ENCODE results near the gene OTOF. TPM values are rescaled to one million over a fixed set of nuclear protein-coding genes. Genes with fewer than 3 reads are reported as not detected.

The OTOF gene
- total RNA-seq, 1 donor from 2014 or later, result not detected

DNA sequence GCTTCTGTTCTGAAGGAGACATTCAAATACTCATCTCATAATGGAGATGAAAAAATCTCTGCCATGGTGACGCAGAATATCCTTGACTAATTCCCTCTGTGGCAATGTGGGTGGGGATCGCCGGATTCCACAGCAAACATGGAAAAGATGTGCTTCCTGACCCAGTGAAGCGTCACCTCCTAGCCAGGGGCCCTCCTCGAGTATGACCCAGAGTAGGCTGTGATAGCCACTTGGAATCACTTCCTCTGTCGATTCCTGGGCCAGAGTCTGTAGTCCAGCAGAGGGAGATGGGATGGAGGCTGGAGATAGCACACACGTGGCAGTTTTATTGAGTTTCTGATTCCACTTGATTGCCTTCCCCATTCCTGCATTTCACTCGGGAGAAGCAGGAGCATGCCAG, 39.4 kb downstream of the OTOF start:
- TF ChIP-seq, protein P1, sequence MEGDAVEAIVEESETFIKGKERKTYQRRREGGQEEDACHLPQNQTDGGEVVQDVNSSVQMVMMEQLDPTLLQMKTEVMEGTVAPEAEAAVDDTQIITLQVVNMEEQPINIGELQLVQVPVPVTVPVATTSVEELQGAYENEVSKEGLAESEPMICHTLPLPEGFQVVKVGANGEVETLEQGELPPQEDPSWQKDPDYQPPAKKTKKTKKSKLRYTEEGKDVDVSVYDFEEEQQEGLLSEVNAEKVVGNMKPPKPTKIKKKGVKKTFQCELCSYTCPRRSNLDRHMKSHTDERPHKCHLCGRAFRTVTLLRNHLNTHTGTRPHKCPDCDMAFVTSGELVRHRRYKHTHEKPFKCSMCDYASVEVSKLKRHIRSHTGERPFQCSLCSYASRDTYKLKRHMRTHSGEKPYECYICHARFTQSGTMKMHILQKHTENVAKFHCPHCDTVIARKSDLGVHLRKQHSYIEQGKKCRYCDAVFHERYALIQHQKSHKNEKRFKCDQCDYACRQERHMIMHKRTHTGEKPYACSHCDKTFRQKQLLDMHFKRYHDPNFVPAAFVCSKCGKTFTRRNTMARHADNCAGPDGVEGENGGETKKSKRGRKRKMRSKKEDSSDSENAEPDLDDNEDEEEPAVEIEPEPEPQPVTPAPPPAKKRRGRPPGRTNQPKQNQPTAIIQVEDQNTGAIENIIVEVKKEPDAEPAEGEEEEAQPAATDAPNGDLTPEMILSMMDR (IDR thresholded peaks at IDR 0.05), result no peak
- no peaks in the 10 kb centered on the region for H3K27me3 ChIP-seq
- no peaks in the 10 kb centered on the region for H3K4me1 ChIP-seq
- no peaks in the 10 kb centered on the region for H3K36me3 ChIP-seq
- no peak overlapping the region for H3K27ac ChIP-seq
- DNase-seq (ENCODE audit: low spot score in 2 of 2), result no peak
- H3K4me3 ChIP-seq, result no peak overlapping the region
- intact Hi-C loops (cut with DNase I), result no loop called here
- no peaks in the 10 kb centered on the region for H3K9me3 ChIP-seq

DNA sequence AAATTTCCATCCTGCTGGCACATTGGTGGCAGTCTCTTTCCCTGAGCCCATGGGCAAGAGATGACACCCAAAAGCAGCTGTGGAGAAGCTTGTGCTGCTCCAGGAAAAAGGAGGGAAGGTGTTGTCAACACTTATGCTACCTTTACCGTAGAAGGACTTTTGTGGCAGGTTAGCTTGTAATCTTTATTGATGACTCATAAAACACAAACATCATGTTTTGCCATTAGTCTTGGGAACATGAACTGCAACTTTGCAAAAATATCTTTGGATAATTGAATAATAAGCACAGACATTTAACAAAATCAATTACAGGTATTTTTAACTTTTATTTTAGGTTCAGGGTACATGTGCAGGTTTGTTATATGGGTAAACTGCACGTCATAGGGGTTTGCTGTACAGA, 42.8 kb downstream of the OTOF start:
- H3K9me3 ChIP-seq, result no peaks in the 10 kb centered on the region
- no peak overlapping the region for H3K4me3 ChIP-seq
- H3K36me3 ChIP-seq, result no peaks in the 10 kb centered on the region
- TF ChIP-seq, protein P1 (IDR thresholded peaks at IDR 0.05), result no peak
- H3K4me1 ChIP-seq, result no peaks in the 10 kb centered on the region
- no peak overlapping the region for H3K27ac ChIP-seq
- DNase-seq (ENCODE audit: low spot score in 2 of 2), result no peak
- intact Hi-C loops (cut with DNase I), result no loop called here
- no peaks in the 10 kb centered on the region for H3K27me3 ChIP-seq

DNA sequence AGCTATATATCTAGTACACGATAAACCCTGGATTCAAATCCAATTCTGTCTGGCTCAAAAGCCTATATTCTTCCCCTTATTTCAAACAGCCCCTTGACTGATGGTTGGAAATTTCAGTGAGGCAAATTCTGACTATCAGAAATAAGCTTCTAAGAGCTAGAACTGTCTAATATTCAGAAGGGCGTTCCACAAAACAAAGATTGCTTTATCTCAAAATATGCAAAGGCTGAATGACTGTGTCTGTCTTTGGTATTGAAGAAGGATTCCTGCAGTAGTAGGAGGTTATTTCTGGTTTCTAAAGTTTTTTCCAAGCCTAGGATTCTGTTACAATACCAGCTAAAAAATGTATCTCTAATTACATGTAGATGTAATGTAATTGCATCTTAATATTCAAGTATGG, 45.1 kb downstream of the OTOF start:
- H3K27me3 ChIP-seq, result no peaks in the 10 kb centered on the region
- no peak overlapping the region for H3K4me3 ChIP-seq
- H3K4me1 ChIP-seq, result no peaks in the 10 kb centered on the region
- TF ChIP-seq, protein P1 (IDR thresholded peaks at IDR 0.05), result no peak
- DNase-seq (ENCODE audit: low spot score in 2 of 2), result no peak
- H3K27ac ChIP-seq, result no peak overlapping the region
- no peaks in the 10 kb centered on the region for H3K9me3 ChIP-seq
- intact Hi-C loops (cut with DNase I), result no loop called here
- no peaks in the 10 kb centered on the region for H3K36me3 ChIP-seq

DNA sequence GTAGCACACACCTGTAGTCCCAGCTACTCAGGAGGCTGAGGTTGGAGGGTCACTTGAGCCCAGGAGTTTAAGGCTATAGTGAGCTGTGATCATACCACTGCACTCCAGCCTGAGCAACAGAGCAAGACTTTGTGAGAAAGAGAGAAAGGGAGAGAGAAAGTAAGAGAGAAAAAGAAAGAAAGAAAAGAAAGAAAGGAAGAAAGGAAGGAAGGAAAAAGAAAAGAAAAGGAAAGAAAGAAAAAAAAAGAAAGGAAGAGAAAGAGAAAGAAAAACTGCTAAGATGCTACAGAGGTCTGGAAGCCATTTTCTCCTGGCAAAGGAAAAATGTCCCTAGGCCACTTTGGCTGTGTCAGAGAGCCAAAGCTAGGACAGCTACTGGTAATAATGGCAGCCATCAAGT, 45.6 kb downstream of the OTOF start:
- TF ChIP-seq, protein P1 (IDR thresholded peaks at IDR 0.05), result no peak
- no peak overlapping the region for H3K27ac ChIP-seq

DNA sequence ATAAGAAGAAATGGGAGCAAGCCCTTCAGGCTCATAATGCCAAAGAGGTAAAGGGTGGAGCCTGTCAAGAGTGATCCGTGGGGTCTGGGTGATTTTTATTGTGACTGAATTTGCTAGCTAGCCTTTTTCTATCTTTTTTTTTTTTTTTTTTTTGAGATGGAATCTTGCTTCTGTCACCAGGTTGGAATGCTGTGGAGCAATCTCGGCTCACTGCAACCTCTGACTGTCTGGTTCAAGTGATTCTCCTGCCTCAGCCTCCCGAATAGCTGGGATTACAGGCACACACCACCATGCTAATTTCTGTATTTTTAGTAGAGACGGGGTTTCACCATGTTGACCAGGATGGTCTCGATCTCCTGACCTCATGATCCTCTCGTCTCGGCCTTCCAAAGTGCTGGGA, 47.1 kb downstream of the OTOF start:
- Histone ChIP-seq H3K4me1 (no peaks in the 10 kb centered on the region), H3K27me3 (no peaks in the 10 kb centered on the region), H3K27ac (no peak overlapping the region), H3K9me3 (no peaks in the 10 kb centered on the region), H3K36me3 (no peaks in the 10 kb centered on the region), H3K4me3 (no peak overlapping the region)
- TF ChIP-seq, protein P1 (IDR thresholded peaks at IDR 0.05), result no peak
- intact Hi-C loops (cut with DNase I), result no loop called here
- no peak for DNase-seq (ENCODE audit: low spot score in 2 of 2)

More for the DNA sequence above, 45.6 kb downstream of the OTOF start:
- Histone ChIP-seq H3K36me3 (no peaks in the 10 kb centered on the region), H3K27me3 (no peaks in the 10 kb centered on the region), H3K4me3 (no peak overlapping the region), H3K4me1 (no peaks in the 10 kb centered on the region), H3K9me3 (no peaks in the 10 kb centered on the region)
- DNase-seq (ENCODE audit: low spot score in 2 of 2), result no peak
- intact Hi-C loops (cut with DNase I), result no loop called here
